Stimulated activated CD8-positive, alpha-beta memory T cell treated with anti-CD3 and anti-CD28 coated beads, Interleukin-12 subunit alpha, Interleukin-12 subunit beta, amount 100 ng/mL, for 1 hour (primary cell): Measurements from ENCODE around the gene PAAF1.
A peak's percentile ranks its signal among the peaks of the same experiment; 100 is the strongest.
"Not testable (repeated sequence)": the region's sequence is repeated elsewhere in the genome, so short reads cannot be mapped to it uniquely, and the experiment has no call there.

Source experiments
- DNase-seq: peaks from one replicate; pipeline ENCODE4 v3.0.0-alpha.2; 2020; ENCODE audit warnings: low read depth

Gene PAAF1, protein sequence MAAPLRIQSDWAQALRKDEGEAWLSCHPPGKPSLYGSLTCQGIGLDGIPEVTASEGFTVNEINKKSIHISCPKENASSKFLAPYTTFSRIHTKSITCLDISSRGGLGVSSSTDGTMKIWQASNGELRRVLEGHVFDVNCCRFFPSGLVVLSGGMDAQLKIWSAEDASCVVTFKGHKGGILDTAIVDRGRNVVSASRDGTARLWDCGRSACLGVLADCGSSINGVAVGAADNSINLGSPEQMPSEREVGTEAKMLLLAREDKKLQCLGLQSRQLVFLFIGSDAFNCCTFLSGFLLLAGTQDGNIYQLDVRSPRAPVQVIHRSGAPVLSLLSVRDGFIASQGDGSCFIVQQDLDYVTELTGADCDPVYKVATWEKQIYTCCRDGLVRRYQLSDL

GRCh38 chr11:73876424-73877310 lies at the start of gene PAAF1, which contains the start of gene COA4:
TSS of gene PAAF1 (plus strand) at chr11:73876999. CDS start at chr11:73877022, 23 bp downstream.
TSS of gene COA4 (minus strand) at chr11:73876846. CDS start at chr11:73873378, 3,468 bp downstream.
- peak; percentile 88 for DNase-seq

GRCh38 chr11:73830261-73830660 lies 46.5 kb upstream of the PAAF1 start:
- DNase-seq, result no peak

DNA sequence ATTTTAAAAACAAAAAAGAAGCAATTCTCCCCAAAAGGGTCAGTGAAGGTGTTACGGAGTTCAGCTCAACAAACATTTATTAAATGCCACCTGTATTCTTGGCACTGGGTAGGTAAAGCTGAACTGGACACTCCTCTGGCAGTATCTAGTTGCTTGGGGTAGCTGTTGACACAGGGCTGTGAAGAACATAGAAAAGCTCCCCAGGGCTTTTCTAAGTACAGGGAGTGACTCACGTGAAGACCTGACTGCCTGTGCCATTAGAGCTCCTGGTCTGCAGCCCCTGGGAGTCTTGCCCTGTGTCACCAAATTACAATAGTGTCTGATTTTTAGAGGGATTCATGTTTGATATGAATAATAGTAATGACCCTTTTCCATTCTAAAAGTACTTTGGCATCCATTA lies 43.7 kb upstream of the PAAF1 start:
- no peak for DNase-seq

DNA sequence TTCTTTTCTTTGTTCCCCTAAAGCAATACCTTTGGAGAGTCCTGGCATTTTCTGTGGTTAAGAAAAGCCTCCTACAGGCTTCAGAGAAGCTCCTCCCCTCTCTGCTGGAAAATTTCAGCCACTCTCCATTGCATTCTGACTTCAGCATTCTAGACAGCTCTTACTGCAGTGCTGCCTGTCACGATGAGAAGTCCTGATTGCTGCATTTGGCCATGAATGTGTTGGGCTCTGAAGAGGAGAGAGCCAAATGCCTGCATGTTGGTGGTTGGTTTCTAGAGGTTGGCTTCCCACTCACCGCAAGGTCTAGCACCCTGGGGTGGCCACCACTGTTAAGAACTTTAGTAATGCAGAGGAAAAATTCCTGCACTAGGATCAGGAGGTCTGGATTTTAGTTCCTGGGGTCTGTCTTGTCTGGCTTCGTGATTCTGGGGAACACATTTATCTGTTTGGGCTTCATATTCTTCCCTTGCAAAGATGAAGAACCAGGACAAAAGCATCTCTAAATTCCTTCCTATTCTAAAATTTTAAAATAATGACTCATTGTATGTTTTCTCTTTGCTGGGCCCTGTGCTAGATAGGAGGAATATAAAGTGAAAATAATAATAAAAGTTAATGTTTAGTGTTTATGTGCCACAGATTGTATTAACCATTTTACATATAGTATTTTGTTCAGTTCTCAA lies 38.2 kb upstream of the PAAF1 start:
- DNase-seq, result no peak

DNA sequence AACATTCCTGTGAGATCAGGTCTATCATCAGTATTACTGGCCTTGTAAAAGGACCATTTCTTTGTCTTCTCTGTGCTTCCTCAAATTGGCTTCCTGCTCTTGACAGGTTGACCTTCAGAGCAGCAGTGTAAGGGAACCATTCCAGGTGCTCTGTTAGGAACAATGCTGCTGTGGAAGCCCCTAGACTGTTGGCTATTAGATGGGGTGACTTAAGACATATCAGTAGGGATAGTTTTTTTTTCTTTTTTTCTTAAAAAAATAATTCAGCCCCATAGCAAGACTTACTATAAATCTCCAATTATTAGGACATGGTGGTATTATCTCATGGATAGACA lies 37.7 kb upstream of the PAAF1 start:
- DNase-seq, result no peak

DNA sequence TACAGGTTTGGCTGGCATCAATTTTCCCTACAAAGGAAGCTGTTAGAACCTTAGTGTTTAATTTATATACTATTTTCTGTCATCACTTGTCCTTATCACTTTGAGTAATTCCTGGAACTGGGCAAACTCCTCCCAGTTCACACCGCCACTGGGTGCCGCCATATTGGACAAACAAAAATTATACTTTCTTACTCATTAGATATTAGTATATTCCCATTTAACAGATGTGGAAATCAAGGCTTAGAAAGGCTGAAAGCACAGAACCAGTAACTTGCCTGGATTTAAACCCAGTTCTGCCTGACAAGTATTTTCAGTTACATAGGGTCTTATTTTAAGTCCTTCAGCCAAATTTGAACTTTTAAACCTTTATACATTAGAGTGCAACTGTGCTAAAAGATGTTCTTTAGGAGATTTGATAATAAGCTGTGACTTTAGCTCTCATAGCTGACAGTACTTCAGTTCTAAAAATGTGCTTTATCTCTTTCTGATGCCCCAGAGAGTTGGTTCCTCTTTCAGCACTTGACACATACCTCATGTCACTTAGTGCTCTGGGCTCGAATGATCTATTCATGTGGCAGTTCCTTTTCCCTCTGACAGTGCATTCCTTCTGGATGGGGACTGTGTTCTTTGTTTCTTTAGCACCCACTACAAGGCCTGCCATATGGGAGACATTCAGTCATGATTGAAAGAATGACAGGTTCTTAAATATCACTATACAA lies 25.6 kb upstream of the PAAF1 start:
- no peak for DNase-seq

- no peak for DNase-seq
Measured at GRCh38 chr11:73852049-73852448, 24.8 kb upstream of the PAAF1 start.

- no peak for DNase-seq
Measured at GRCh38 chr11:73854680-73855079, 22.1 kb upstream of the PAAF1 start.

DNA sequence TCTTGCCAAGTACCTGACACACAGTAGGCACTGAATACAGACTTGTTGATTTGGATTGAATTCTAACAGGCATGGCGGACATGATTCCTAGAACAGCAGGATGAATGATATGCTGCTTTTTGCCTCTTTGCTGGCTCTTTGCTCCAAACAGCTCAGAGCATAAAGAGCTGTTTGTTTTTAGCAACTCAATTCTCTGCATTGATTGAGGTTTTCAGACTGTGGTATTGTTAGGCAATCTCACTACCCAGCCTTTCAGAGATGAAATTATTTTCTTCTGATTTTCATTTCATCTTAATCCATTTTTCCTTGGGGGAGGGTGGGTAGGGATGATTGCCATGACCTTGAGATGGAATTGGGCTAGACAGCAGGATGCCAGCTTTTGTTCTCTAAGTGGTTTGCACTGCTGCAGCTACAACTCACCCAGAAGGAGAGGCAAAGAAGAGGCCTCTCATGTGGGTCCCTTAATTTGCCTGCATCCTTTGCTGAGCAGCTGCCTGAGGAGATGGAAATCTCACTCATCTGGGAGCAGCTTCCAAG lies 20.7 kb upstream of the PAAF1 start:
- DNase-seq, result no peak

- DNase-seq, result no peak
Measured at GRCh38 chr11:73859671-73860070, 17.1 kb upstream of the PAAF1 start.

- no peak for DNase-seq
Measured at GRCh38 chr11:73860202-73860601, 16.6 kb upstream of the PAAF1 start.

DNA sequence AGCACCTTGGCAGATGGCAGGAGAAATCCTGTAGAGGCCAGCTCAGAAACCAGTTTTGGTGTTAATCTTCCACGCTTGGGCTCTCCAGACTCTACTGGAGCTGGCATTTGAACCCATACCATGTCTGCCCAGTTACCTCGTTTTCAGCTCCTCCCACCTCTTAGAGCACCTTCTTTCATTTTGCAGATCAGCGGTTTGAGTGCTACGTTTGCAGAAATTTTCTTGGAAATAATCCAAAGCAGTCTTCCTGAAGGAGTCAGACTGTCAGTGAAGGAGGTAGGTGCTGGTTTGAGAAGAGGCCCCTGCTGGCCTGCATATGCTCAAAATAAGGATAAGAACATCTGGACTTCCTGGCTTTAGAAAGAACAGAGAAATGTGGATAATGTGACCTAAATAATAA lies 13.8 kb upstream of the PAAF1 start:
- no peak for DNase-seq

GRCh38 chr11:73866095-73866579 lies 10.7 kb upstream of the PAAF1 start:
- no peak for DNase-seq

DNA sequence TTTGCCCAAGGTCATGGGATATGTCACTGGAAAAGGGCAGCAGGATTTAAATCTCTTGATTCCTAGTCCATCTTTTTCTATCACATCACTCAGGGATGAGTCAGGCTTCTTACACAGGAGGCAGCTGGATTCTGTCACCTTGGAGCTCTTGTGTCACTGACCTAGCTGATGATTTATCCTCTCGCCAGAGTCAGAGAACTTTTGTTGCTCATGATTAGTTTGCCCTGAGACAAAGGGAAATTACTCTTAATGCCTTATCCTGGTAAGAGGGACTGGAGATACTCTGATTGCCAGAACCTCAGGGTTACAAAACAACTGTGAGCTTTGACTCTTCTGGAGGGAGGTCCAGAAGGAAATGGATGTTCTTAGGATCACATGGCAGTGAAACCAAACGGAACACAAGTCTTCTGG lies 10.2 kb upstream of the PAAF1 start:
- no peak for DNase-seq

DNA sequence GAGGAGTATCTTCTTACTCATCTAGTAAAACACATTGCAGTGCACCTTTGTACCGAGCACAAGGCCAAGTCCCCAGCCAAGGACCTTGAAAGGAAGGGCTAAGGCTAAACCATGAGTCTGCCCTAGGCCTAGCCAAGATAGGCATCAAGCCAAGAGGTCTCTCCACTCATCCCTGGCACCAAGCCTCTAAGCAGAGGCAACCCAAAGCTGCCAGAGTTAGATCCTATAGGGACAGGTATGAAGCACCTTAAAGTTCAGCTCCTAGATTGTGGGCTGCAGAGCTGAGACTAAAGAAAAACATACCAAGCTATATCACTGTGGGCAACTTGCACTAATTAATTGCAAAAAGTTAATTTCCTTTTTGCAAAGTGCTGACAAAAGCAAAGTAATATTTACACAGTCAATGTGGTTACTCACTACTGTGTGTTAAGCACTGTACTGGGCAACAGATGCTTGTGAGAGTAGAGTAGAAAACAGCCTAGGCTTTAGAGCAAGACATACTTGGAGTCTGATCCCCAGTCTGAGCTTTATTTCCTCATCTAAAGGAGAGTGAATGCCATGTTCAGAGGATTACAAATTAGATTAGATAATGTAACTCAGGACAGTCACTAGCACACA lies 7.4 kb upstream of the PAAF1 start:
- DNase-seq, result no peak

DNA sequence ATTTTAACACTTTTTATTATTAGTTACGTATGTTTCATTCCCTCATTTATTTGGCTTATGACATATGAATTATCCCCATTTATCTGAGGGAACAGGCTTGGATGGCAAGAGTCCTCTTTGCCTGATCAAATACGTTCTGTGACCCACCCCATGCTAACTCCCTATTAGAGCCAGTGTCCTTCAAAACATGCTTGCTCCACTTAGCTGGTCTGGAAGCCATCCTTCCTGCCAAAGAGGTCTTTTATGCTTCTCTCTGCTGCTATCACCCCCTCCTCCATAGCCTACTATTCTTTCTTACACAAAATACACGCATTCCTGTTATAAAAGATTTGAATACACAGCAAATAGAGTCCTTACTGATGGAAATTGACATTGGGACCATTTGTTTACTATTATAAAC lies 6.5 kb upstream of the PAAF1 start:
- no peak for DNase-seq

DNA sequence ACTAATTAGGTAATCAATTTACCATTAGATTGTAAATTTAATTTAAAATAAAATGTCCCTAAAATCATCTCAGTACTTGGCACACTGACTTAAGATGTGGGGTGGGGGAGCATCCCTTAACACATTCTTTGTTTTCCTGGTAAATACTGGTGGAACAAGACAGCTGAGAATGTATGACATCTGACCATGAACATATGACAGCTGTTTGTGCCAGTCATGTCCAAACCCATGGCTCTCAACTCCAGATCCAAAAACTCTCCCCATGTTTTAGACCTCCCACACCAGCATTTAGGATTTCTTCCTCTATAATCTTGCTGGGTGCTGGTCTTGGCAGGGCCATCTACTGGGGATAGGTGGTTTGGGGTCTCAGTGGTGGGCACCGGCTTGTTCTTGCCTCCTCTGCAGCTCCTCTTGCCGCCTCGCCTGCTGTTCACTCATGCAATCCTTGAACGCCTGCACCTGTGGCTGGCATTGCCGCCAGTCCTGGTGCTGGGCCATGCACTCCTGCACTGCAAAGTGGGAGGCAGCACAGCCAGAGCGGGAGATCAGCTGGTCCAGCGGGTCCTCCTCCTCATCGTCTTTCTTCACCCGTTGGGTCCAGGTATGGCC lies 3.9 kb upstream of the PAAF1 start:
- DNase-seq, result no peak

GRCh38 chr11:73875380-73875779 lies 1.4 kb upstream of the PAAF1 start:
- DNase-seq, result no peak

DNA sequence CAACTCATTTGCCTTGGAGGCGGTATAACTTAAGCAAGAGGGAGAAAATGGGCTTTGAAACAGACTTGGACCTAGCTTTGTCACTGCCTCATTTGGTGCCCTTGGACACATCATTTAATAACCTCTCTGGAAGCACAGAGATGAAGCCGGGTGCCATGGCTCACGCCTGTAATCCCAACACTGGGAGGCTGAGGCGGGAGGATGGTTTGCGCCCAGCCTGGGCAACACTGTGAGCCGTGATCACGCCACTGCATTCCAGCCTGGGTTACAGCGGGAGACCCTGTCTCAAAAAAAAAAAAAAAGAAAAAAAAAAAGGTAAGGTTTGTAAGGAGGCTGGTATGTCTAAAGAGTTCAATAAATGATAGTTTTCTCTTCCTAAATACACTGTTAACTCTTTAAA lies 959 bp upstream of the PAAF1 start:
- no peak for DNase-seq

DNA sequence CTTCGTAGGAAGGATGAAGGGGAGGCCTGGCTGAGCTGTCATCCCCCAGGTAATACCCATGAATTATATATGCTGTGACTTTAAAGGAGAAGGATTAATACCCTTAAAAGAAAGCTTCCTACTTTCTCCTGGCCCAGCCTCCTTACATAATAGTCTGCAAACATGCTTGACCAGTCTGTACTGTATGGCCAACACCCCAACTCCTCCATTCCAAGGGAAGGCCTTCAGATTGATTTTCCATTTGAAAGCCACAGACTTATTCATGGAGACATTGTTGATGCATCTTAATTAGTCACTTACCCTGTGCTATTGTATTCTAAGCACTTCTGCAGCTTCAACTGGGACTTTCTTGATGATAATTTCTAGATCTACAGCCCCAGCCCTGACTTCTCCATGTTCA lies 2.0 kb downstream of the PAAF1 start:
- no peak for DNase-seq

DNA sequence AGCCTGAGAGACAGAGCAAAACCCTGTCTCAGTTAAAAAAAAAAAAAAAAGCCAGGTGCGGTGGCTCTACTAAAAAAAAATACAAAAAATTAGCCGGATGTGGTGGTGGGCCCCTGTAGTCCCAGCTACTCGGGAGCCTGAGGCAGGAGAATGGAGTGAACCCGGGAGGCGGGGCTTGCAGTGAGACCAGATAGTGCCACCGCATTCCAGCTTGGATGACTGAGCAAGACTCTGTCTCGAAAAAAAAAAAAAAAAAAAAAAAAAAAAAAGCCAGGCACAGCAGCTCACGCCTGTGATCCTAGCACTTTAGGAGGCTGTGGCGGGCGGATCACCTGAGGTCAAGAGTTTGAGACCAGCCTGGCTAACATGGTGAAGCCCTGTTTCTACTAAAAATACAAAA lies 3.6 kb downstream of the PAAF1 start:
- not testable (repeated sequence) for DNase-seq
